ENCODE data around the gene EPHA3.

EPHA3 gene

DNA sequence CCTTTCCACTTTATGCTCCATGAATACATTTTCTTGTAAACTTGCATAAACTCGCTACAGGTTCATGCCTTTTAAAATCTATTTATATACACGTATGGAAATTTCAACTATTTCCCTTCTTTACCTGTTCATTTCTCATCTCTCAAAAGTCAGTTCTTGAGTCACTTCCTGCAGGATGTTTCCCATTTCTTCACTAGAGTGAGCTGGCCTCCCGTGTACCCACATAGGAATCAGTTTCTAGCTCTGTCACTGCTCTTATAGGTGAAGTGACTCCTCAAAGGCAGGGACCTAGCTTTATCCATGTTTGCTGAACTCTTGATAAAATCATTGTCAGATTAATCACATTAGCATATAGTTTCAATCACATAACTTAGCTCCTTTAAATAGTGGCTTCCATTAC is 259.7 kb downstream of the EPHA3 start:
- no peaks in the 10 kb centered on the region for H3K4me1 ChIP-seq (ENCODE audit: insufficient read depth, low read length, severe bottlenecking)
- no peaks in the 10 kb centered on the region for H3K36me3 ChIP-seq (ENCODE audit: insufficient read depth, low read length)
- no peaks in the 10 kb centered on the region for H3F3A ChIP-seq (ENCODE audit: insufficient read depth, low read length)
- no peak overlapping the region for H3K9ac ChIP-seq (ENCODE audit: low read length)
- no peak overlapping the region for H2AFZ ChIP-seq (ENCODE audit: low read length)
- H3K9me3 ChIP-seq (ENCODE audit: low read length), result no peaks in the 10 kb centered on the region
- H3K79me2 ChIP-seq (ENCODE audit: insufficient read depth, low read length), result no peaks in the 10 kb centered on the region
- H3K4me2 ChIP-seq (ENCODE audit: low read length), result no peak overlapping the region
- H3K9me2 ChIP-seq (ENCODE audit: low read depth, low read length), result no peaks in the 10 kb centered on the region
- H3K4me3 ChIP-seq (ENCODE audit: low read depth, low read length, poor library complexity, severe bottlenecking), result no peak overlapping the region
- H4K20me1 ChIP-seq (ENCODE audit: insufficient read depth, low read length), result no peaks in the 10 kb centered on the region
- H3K27ac ChIP-seq (ENCODE audit: low read depth, low read length, poor library complexity, severe bottlenecking), result no peak overlapping the region
- no peak for TF ChIP-seq EZH2 (IDR thresholded peaks at IDR 0.05; ENCODE audit: borderline replicate concordance, low read length)
- TF ChIP-seq, protein P1, sequence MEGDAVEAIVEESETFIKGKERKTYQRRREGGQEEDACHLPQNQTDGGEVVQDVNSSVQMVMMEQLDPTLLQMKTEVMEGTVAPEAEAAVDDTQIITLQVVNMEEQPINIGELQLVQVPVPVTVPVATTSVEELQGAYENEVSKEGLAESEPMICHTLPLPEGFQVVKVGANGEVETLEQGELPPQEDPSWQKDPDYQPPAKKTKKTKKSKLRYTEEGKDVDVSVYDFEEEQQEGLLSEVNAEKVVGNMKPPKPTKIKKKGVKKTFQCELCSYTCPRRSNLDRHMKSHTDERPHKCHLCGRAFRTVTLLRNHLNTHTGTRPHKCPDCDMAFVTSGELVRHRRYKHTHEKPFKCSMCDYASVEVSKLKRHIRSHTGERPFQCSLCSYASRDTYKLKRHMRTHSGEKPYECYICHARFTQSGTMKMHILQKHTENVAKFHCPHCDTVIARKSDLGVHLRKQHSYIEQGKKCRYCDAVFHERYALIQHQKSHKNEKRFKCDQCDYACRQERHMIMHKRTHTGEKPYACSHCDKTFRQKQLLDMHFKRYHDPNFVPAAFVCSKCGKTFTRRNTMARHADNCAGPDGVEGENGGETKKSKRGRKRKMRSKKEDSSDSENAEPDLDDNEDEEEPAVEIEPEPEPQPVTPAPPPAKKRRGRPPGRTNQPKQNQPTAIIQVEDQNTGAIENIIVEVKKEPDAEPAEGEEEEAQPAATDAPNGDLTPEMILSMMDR (IDR thresholded peaks at IDR 0.05; ENCODE audit: low read length), result no peak
- H3K27me3 ChIP-seq (ENCODE audit: insufficient read depth, low read length), result no peaks in the 10 kb centered on the region

DNA sequence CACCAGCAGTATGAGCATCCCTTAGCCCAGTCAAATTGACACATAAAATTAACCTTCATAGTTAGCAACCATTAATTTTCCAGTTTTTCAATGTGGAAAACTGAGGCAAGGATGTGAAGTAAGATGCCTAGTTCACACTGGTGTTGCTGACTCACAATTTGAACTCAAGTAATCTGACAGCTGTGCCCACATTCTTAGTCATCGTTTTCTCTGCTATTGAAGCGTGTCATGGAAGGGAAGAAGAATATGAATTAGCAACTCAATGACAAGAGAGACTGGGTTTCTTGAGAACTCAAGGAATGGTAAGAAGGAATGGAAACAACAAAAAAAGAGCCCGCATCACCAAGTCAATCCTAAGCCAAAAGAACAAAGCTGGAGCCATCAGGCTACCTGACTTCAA is 261.4 kb downstream of the EPHA3 start:
- no peaks in the 10 kb centered on the region for H3K9me3 ChIP-seq (ENCODE audit: low read length)
- no peak for TF ChIP-seq EZH2 (IDR thresholded peaks at IDR 0.05; ENCODE audit: borderline replicate concordance, low read length)
- TF ChIP-seq, protein P1 (IDR thresholded peaks at IDR 0.05; ENCODE audit: low read length), result no peak

DNA sequence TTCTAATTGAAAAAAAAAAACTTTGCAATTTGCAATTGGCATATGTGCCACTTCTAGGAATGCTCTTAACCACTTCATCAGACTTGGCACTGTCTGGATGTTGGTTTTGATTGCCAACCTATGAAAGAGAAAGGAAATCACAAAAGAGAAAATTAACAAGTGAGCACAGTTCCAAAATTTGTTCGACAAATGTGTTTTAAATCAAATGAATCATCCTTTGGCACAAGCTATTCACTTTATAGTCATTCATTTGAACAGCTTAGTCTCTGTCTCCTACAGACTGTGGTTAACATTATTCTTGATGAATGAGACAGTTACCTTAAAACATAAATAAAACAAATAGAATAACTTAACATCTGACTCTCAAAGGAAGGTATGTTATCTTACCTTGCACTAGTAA is 265.0 kb downstream of the EPHA3 start:
- Histone ChIP-seq H3K27me3 (ENCODE audit: insufficient read depth, low read length) (no peaks in the 10 kb centered on the region), H3K4me3 (ENCODE audit: low read depth, low read length, poor library complexity, severe bottlenecking) (no peak overlapping the region), H3K9me2 (ENCODE audit: low read depth, low read length) (no peaks in the 10 kb centered on the region), H3K27ac (ENCODE audit: low read depth, low read length, poor library complexity, severe bottlenecking) (no peak overlapping the region), H3K9me3 (ENCODE audit: low read length) (no peaks in the 10 kb centered on the region), H3K36me3 (ENCODE audit: insufficient read depth, low read length) (no peaks in the 10 kb centered on the region), H4K20me1 (ENCODE audit: insufficient read depth, low read length) (no peaks in the 10 kb centered on the region), H3F3A (ENCODE audit: insufficient read depth, low read length) (no peaks in the 10 kb centered on the region), H2AFZ (ENCODE audit: low read length) (no peak overlapping the region), H3K9ac (ENCODE audit: low read length) (no peak overlapping the region), H3K4me2 (ENCODE audit: low read length) (no peak overlapping the region), H3K4me1 (ENCODE audit: insufficient read depth, low read length, severe bottlenecking) (no peaks in the 10 kb centered on the region), H3K79me2 (ENCODE audit: insufficient read depth, low read length) (no peaks in the 10 kb centered on the region)
- TF ChIP-seq, protein P1 (IDR thresholded peaks at IDR 0.05; ENCODE audit: low read length), result no peak
- TF ChIP-seq EZH2 (IDR thresholded peaks at IDR 0.05; ENCODE audit: borderline replicate concordance, low read length), result no peak

More for the DNA sequence above, 261.4 kb downstream of the EPHA3 start:
- no peaks in the 10 kb centered on the region for H4K20me1 ChIP-seq (ENCODE audit: insufficient read depth, low read length)
- H3K4me2 ChIP-seq (ENCODE audit: low read length), result no peak overlapping the region
- H3K4me1 ChIP-seq (ENCODE audit: insufficient read depth, low read length, severe bottlenecking), result no peaks in the 10 kb centered on the region
- no peaks in the 10 kb centered on the region for H3K36me3 ChIP-seq (ENCODE audit: insufficient read depth, low read length)
- no peak overlapping the region for H3K9ac ChIP-seq (ENCODE audit: low read length)
- no peak overlapping the region for H2AFZ ChIP-seq (ENCODE audit: low read length)
- H3K27me3 ChIP-seq (ENCODE audit: insufficient read depth, low read length), result no peaks in the 10 kb centered on the region
- no peak overlapping the region for H3K27ac ChIP-seq (ENCODE audit: low read depth, low read length, poor library complexity, severe bottlenecking)
- no peaks in the 10 kb centered on the region for H3F3A ChIP-seq (ENCODE audit: insufficient read depth, low read length)
- H3K9me2 ChIP-seq (ENCODE audit: low read depth, low read length), result no peaks in the 10 kb centered on the region
- no peaks in the 10 kb centered on the region for H3K79me2 ChIP-seq (ENCODE audit: insufficient read depth, low read length)
- no peak overlapping the region for H3K4me3 ChIP-seq (ENCODE audit: low read depth, low read length, poor library complexity, severe bottlenecking)

Measured in OCI-LY1 (cell line).